Cortex of kidney (tissue), 1 donor: ENCODE results near the gene HTR7.

ENCODE experiments used
- DNase-seq: peaks from one replicate; lab custom pipeline; 2025; lab: John Stamatoyannopoulos, UW

HTR7 gene

GRCh38 chr10:90740265-90740664 lies 117.6 kb downstream of the HTR7 start:
- no peak for DNase-seq

GRCh38 chr10:90738885-90739284 lies 119.0 kb downstream of the HTR7 start:
- no peak for DNase-seq

GRCh38 chr10:90734415-90734814 lies 123.4 kb downstream of the HTR7 start:
- DNase-seq = no peak

GRCh38 chr10:90732581-90732980 lies 125.3 kb downstream of the HTR7 start:
- no peak for DNase-seq

GRCh38 chr10:90723416-90724068 lies 134.3 kb downstream of the HTR7 start:
- no peak for DNase-seq

GRCh38 chr10:90722832-90723231 lies 135.0 kb downstream of the HTR7 start:
- no peak for DNase-seq

GRCh38 chr10:90718182-90718581 lies 139.7 kb downstream of the HTR7 start:
- DNase-seq = no peak

- DNase-seq = no peak
Measured at GRCh38 chr10:90712529-90712928, 145.3 kb downstream of the HTR7 start.

GRCh38 chr10:90709727-90710126 lies 148.1 kb downstream of the HTR7 start:
- no peak for DNase-seq

- DNase-seq = no peak
Measured at GRCh38 chr10:90707657-90708056, 150.2 kb downstream of the HTR7 start.

GRCh38 chr10:90701428-90701827 lies 156.4 kb downstream of the HTR7 start:
- DNase-seq = no peak

GRCh38 chr10:90695915-90696676 lies 161.7 kb downstream of the HTR7 start:
- no peak for DNase-seq
